SU-DHL-6 (cell line): ENCODE measurements around the gene GSTM5.

Experiments
- EZH2phosphoT487 ChIP-seq: fragments of 200-600 bp; sonication (generic), shearing (Covaris generic); conservative IDR thresholded peaks from 2 replicates; pipeline ENCODE4 v1.6.1; 2018; ENCODE audit warnings: mild to moderate bottlenecking, antibody characterized with exemption, low read length, moderate library complexity, mixed read lengths
- TF ChIP-seq, protein P1 (sequence below): fragments of 200-600 bp; sonication (generic); IDR thresholded peaks from one replicate; pipeline ENCODE4 v1.5.1; 2017; ENCODE audit warnings: antibody characterized with exemption, mild to moderate bottlenecking, low read length, moderate library complexity; ENCODE audit not compliant: insufficient read depth, poor library complexity, severe bottlenecking

DNA sequence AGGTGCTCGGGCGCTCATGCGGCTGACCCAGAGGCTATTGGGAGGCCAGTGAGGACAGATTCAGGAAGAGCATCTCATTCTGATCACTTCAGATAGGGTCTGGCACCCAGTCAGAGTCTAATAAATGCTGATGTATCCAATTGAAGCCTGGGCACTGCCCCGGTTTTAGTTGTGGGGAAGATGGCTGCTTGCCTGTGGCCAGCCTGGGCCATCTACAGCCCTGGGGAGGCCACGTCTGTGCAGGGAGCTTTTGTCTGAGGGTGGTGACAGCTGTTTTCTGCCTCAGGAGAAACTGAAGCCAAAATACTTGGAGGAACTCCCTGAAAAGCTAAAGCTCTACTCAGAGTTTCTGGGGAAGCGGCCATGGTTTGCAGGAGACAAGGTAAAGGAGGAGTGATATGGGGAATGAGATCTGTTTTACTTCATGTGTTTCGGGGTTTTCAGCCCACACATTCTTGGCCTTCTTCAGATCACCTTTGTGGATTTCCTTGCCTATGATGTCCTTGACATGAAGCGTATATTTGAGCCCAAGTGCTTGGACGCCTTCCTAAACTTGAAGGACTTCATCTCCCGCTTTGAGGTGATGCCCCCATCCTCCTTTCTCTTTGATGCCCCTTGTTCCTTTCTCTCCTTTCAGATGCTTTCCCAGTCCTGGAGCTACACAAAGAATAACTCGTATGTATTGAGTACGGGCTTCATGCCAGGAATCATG lies 2.8 kb downstream of the GSTM5 start:
- TF ChIP-seq, protein P1, sequence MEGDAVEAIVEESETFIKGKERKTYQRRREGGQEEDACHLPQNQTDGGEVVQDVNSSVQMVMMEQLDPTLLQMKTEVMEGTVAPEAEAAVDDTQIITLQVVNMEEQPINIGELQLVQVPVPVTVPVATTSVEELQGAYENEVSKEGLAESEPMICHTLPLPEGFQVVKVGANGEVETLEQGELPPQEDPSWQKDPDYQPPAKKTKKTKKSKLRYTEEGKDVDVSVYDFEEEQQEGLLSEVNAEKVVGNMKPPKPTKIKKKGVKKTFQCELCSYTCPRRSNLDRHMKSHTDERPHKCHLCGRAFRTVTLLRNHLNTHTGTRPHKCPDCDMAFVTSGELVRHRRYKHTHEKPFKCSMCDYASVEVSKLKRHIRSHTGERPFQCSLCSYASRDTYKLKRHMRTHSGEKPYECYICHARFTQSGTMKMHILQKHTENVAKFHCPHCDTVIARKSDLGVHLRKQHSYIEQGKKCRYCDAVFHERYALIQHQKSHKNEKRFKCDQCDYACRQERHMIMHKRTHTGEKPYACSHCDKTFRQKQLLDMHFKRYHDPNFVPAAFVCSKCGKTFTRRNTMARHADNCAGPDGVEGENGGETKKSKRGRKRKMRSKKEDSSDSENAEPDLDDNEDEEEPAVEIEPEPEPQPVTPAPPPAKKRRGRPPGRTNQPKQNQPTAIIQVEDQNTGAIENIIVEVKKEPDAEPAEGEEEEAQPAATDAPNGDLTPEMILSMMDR, result no peak
- no peak for TF ChIP-seq EZH2phosphoT487
